ENCODE measurements around the gene RHEBL1.

RHEBL1 gene

GRCh38 chr12:49037111-49037946, 32.5 kb downstream of the RHEBL1 start:
- DNase-seq (ENCODE audit: low read depth in 2 of 2), result no peak

DNA sequence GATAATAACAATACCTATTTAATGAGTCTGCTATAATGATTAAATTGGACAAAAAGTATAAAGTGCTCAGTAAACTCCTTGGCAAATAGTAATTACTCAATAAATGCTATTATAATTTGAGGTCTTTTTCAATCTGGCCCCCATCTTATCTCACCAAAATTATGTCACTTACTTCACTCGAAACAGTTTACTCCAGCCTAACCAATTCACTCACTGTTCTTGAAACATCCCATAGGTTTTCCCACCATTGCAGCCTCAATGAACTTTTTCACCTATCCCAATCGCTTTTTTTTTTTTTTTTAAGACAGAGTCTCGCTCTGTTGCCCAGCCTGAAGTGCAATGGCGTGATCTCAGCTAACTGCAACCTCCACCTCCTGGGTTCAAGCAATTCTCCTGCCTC, 33.8 kb downstream of the RHEBL1 start:
- DNase-seq (ENCODE audit: low read depth in 2 of 2), result no peak

GRCh38 chr12:49034286-49034622, 35.5 kb downstream of the RHEBL1 start:
- DNase-seq (ENCODE audit: low read depth in 2 of 2), result no peak

GRCh38 chr12:49033611-49034285, 36.0 kb downstream of the RHEBL1 start:
- DNase-seq (ENCODE audit: low read depth in 2 of 2), result no peak

- DNase-seq (ENCODE audit: low read depth in 2 of 2), result no peak
Measured at GRCh38 chr12:49032679-49033447, 36.9 kb downstream of the RHEBL1 start.

- DNase-seq (ENCODE audit: low read depth in 2 of 2), result no peak
Measured at GRCh38 chr12:49032276-49032675, 37.5 kb downstream of the RHEBL1 start.

DNA sequence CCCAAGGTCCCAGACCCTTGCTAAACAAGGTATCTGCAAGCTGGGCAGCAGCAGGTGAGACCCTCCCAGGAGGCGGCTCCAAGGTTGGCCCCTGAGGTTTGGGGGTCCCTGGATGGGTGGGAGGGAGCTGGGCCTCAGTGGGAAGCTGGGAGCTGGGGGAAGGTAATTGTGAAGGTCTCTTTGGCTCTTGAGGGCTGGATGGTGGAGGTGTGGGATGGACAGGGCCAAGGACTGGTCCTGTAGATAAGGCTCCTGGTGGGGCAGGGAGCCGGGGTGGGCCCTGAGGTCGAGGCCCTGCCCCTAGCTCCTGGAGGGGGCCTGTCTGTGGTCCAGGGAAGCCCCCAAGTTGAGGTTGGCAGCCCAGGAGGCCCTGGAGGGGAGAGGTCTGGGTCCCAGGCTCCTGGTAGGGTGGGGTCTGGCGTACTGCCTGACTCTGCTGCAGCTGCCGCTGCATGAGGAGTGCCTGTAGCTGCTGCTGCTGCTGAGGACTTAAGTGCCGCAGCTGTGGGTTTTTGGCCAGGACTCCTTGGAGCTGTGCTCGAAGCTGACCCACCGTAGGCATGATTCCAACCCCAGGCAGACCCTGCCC, 38.1 kb downstream of the RHEBL1 start:
- DNase-seq (ENCODE audit: low read depth in 2 of 2), result no peak

DNA sequence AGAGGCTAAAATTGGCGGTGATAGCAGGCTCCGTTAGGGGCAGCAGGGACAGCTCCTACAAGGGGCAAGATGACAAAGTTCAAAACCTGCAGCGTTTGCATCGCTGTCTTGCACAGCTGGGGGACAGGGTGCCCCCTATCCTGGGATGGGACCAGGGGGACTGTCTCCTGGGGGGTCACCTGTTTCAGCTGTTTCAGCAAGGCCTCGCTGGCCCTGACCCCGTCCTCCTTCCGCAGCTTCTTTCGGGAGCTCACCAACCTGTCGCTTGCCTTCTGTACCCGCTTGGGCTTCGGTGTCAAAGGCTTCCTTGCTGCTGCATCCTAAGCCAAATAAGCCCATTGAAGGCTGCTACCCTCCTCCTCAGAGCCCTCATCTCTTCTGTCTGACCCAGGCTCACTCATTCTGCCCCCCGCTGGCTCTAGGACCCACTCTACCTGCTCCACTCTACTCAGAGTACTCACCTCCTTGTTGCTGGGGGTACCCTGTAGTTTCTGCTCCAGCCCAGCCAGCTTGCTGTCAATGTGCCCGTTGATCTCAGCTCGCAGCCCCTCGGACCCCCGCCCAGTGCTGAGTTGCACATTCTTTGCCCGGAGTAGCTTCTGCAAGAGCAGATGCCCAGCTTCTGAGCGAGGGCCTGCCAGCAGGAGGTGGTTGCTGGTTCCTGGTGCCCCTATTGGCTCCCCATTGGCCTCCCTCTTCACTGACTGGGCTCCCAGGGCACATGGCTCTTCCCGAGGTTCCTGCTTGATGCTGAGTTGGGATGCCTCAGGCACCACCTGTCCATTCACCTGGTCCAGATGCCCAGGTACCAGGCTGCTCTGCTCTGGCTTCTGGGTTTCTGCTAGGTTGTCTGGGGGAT, 38.8 kb downstream of the RHEBL1 start:
- no peak for DNase-seq (ENCODE audit: low read depth in 2 of 2)

DNA sequence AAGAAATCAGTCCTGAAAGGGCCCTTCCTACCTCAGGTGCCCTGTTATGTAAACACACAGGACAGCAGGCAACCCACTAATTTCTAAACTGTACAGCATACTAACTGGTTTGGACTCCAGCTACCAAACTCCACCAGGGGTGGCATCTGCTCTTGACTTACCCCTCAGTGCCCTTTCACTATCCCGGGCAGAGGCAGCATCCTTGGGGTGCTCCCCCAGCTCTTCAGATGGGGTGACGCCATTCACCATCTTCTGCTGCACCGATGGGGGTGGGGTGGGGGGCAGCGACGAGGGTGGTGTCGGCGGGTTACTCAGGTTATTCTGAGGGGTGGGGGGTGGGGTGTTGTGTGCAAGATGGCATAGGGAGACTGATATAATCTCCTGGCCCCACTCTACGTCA, 39.7 kb downstream of the RHEBL1 start:
- no peak for DNase-seq (ENCODE audit: low read depth in 2 of 2)

GRCh38 chr12:49028666-49029275, 41.0 kb downstream of the RHEBL1 start:
- DNase-seq (ENCODE audit: low read depth in 2 of 2), result no peak

GRCh38 chr12:49027846-49028555, 41.8 kb downstream of the RHEBL1 start:
- DNase-seq (ENCODE audit: low read depth in 2 of 2), result no peak

DNA sequence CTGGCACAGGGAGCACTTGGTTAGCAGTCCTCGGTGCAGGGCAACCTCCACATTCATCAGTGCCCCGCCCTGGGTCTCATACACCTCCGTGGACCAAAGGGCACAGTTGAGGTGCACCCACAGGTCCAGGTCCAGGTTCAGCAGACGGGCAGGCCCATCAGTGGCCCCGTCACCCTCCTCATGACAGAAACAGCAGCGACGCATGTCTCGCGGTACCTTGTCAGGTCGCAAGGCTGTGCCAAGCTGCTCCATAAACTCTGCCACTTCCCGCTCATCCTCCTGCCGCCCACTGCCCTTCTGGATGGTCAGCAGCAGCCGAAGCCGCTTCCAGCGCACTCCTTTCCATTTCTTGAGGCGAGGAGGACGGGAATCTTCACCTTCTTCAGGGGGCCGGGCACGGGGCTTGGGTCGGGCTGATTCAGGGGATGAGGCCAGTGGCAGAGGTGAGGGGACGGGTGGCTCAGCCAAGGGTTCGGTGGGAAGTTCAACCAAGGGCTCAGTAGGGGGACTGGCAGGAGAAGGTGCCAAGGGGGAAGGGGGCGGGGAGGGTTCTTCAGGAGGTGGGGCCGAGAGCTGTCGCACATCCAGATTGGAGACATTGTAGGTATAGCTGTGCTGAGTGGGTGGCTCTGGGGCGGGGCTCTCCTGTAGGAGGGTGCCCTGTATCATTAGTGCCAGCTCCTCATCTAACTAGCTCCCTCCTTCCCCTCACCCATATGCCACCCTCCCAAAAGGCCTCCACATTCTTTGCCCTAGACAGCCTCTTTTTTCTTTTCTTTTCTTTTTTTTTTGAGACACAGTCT, 42.9 kb downstream of the RHEBL1 start:
- DNase-seq (ENCODE audit: low read depth in 2 of 2), result no peak

GRCh38 chr12:49026101-49026500, 43.7 kb downstream of the RHEBL1 start:
- no peak for DNase-seq (ENCODE audit: low read depth in 2 of 2)

DNA sequence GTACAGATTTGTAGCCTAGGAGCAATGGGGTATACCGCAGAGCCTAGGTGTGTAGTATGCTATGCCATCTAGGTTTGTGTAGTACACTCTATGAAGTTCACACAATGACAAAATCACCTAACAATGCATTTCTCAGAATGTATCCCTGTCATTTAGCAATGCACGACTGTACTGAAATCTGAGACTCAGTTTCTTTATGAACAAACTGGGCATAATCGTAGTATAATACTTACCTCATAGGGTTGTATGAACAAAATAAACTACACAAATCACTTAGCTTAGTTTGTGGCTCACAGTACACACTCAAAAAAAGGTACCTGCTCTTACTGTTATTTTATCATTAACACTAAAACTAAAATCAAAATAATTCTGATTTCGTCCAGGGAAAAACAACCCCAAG, 44.3 kb downstream of the RHEBL1 start:
- no peak for DNase-seq (ENCODE audit: low read depth in 2 of 2)

DNA sequence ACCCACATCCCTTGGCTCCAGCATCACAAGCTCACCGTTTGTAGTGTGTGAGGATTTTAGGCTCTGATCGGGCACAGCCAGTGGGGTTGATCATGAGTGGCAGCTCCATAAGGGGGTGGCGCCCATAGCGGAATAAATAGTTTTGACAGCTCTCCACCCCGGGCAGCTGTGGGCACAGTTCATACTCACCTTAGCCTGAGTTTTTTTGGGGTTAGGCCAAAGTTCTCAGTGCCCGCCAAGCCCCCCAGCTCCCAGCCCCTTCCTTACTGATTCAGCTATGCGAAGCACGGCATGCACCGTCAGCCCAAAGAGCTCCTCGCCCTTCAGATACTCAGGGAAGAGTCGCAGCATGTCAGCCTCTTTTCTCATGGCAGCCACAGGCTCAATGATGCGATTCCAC, 45.2 kb downstream of the RHEBL1 start:
- no peak for DNase-seq (ENCODE audit: low read depth in 2 of 2)

- no peak for DNase-seq (ENCODE audit: low read depth in 2 of 2)
Measured at GRCh38 chr12:49023812-49024211, 46.0 kb downstream of the RHEBL1 start.

- no peak for DNase-seq (ENCODE audit: low read depth in 2 of 2)
Measured at GRCh38 chr12:49022558-49023178, 47.1 kb downstream of the RHEBL1 start.

DNA sequence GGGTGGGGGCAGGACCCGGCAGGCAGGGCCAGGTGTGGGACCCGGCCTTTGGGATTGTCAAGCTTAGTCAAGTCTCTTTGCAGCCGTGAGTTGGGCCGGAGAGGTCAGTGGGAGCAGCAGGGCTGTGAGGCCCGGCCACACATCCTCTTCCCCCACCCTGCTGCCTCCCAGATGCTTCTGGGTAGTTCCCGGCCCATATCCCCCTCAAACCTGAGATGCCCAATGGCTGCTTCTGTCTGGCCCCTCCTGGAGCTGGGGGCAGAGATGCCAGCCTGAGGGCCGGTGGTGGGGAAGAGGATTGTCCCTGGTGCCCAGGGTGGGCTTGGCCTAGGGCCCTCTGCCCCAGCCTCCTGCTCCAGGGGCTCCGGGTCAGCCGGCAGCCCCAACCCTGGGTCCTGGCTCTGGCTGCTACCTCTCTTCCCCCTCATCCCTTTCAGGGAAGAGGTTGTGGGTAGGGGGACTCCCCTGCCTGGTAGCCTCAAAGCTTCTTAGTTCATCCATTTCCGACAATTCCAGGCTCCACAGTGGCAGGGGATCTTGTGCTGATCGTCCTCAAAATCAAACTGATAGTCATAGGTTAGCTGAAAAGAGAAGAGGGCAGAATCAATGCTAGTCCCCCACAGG, 48.4 kb downstream of the RHEBL1 start:
- no peak for DNase-seq (ENCODE audit: low read depth in 2 of 2)

- DNase-seq (ENCODE audit: low read depth in 2 of 2), result no peak
Measured at GRCh38 chr12:49020441-49020840, 49.3 kb downstream of the RHEBL1 start.
